Breast epithelium (tissue), 3 donors: Measurements from ENCODE around the gene ATP5PF.

Source experiments
- CTCF ChIP-seq, 3 donors: fragments of 450-650 bp; IDR thresholded peaks; one replicate each; pipeline ENCODE4 v1.5.1; 2016 to 2017; ENCODE audit warnings: antibody characterized with exemption in 3 of 3, mild to moderate bottlenecking in 3 of 3, moderate library complexity in 3 of 3
- POLR2AphosphoS5 ChIP-seq, 3 donors: sonication (generic); formaldehyde crosslinking; IDR thresholded peaks; one replicate each; pipeline ENCODE4 v1.6.1; 2017; ENCODE audit warnings: antibody characterized with exemption in 3 of 3

- TF ChIP-seq CTCF (IDR thresholded peaks at IDR 0.05) (peak in 2 of 3 donors; percentile 20 to 32), POLR2AphosphoS5 (IDR thresholded peaks at IDR 0.05) (peak; percentile 86 to 95 (median 92))
Observed at GRCh38 chr21:25734904-25735645, at the start of gene ATP5PF, which contains the start of gene GABPA.
